Adrenal gland (tissue), 12 donors: Measurements from ENCODE around the gene OTX1. TPM values are rescaled to one million over a fixed set of nuclear protein-coding genes. Genes with fewer than 3 reads are reported as not detected.
"Not testable (repeated sequence)": the region's sequence is repeated elsewhere in the genome, so short reads cannot be mapped to it uniquely, and the experiment has no call there.

Source experiments
- DNase-seq, 7 donors: peaks; one replicate each; pipeline ENCODE4 v3.0.0-alpha.2; 2019 to 2020
- H3K27ac ChIP-seq, 5 donors: fragments of 200-600 bp; sonication (generic) in 4 of 5; 1 replicate in 3 of 5; 2 replicates in 2 of 5; pipeline versions ENCODE4 v1.5.1 to v1.8.0; 2016 to 2020; ENCODE audit warnings: mild to moderate bottlenecking in 1 of 5
- H3K27me3 ChIP-seq: fragments of 200-600 bp; 2 replicates; pipeline ENCODE4 v1.8.0; 2021
- H3K36me3 ChIP-seq, 2 donors: fragments of 200-600 bp; replicated peaks in 1 of 2; 1 replicate in 1 of 2; 2 replicates in 1 of 2; pipeline versions ENCODE4 v1.5.1 to v1.8.0; 2018 to 2022
- H3K4me1 ChIP-seq, 2 donors: fragments of 200-600 bp; replicated peaks in 1 of 2; 1 replicate in 1 of 2; 2 replicates in 1 of 2; pipeline versions ENCODE4 v1.5.1 to v1.8.0; 2018 to 2021
- H3K4me3 ChIP-seq, 4 donors: fragments of 200-600 bp; sonication (generic) in 3 of 4; one replicate each; pipeline ENCODE4 v1.5.1; 2016 to 2018
- H3K9me3 ChIP-seq, 3 donors: fragments of 200-600 bp; sonication (generic) in 1 of 3; replicated peaks in 1 of 3; 1 replicate in 2 of 3; 2 replicates in 1 of 3; pipeline versions ENCODE4 v1.5.1 to v1.8.0; 2016 to 2021
- POLR2A ChIP-seq, 2 donors: fragments of 450-650 bp; IDR thresholded peaks; one replicate each; pipeline ENCODE4 v1.6.1; 2017; ENCODE audit warnings: antibody characterized with exemption in 2 of 2, mild to moderate bottlenecking in 2 of 2, moderate library complexity in 1 of 2
- WGBS, 4 donors: extraction: QIAGEN DNeasy Blood & Tissue Kit in 2 of 4; methylation state at CpG; one replicate each; pipeline versions ENCODE4 v1.1.5 to v1.1.7; 2013 to 2017; 5-methylcytosine and 5-hydroxymethylcytosine counted together
- intact Hi-C, 2 donors: fragments of 100-400 bp; cut with DNase I; formaldehyde crosslinking; loops; one replicate each; pipeline versions ENCODE4 v1.14.1 to v1.15.0; 2022 to 2023
- polyA plus RNA-seq, 3 donors: library from polyadenylated mRNA; stranded (reverse); fragments of 200-250 nt in 2 of 3; fragments of 350-450 nt in 1 of 3; fragmentation: Illumina TruSeq in 1 of 3; extraction: RNeasy Lipid Tissue Mini Kit (QIAGEN cat#74804) in 1 of 3; gene quantifications; one replicate each; pipeline ENCODE4 v1.2.3, GENCODE V29; 2013 to 2014
- total RNA-seq, 9 donors: library from RNA; depleted of rRNA in 4 of 9; stranded (reverse); fragments of >200 nt in 4 of 9; fragments of 120-200 nt in 1 of 9; fragmentation: NEBNext Ultra II Directional in 1 of 9; extraction: Animal tissue kit (Norgen Biotek cat#: 25700) in 1 of 9; gene quantifications; one replicate each; pipeline versions ENCODE4 v1.1.0 to v1.2.4, GENCODE V29; 2013 to 2023
- TF ChIP-seq, protein P1 (sequence below), 6 experiments: fragments of 450-650 bp in 4 of 6; fragments of 200-600 bp in 2 of 6; sonication (generic) in 1 of 6; IDR thresholded peaks; 1 replicate in 5 of 6; 2 replicates in 1 of 6; pipeline versions ENCODE4 v1.5.1 to v1.8.0; 2016 to 2021; ENCODE audit warnings: antibody characterized with exemption in 6 of 6, mild to moderate bottlenecking in 2 of 6, moderate library complexity in 1 of 6
- donor health status: healthy with polysubstance abuse.
- donor health status: Bipolar disorder and iron deficiency.
- donor health status: DM: yes; HTN: yes; CAD: no.
- donor health status: DM: no; HTN: no; CAD: no.
- donor health status: DM: no; HTN: no; CAD: no.
- donor health status: DM: yes; HTN: yes; CAD: no.

OTX1 gene
- total and polyA plus RNA-seq, 12 donors, result 0.24 TPM; not detected in 11

DNA sequence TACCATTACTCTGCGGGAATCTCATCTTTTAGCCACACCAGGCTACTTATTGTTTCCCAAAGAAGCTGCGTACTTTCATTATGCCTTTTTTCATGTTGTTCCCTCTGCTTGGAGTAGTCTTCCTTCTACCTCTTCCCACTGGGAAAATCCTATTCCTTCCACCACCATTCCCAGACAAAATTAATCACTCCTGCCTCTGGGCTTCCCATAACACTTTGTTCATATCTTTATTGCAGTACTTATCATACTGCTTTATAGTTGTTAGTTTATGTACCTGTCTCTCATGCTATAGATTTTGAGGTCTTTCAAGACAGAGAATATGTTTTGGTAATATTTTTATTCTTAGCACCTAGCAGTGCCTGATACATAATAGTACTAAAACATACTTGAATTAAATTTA, 16.2 kb downstream of the OTX1 start:
- no peak for DNase-seq
- intact Hi-C loops, result no loop called here
- Histone ChIP-seq H3K4me3 (no peak overlapping the region), H3K27me3 (peaks cover 69% of the 10 kb centered on the region), H3K9me3 (peaks cover 0 to 4% (median 0%) of the 10 kb centered on the region in 3 donors), H3K27ac (no peak overlapping the region), H3K36me3 (no peaks in the 10 kb centered on the region), H3K4me1 (no peaks in the 10 kb centered on the region)
- WGBS, 4 donors, result 67 to 88% (median 81%) methylated on average over 2 of the region's 2 CpGs
- TF ChIP-seq, protein P1, sequence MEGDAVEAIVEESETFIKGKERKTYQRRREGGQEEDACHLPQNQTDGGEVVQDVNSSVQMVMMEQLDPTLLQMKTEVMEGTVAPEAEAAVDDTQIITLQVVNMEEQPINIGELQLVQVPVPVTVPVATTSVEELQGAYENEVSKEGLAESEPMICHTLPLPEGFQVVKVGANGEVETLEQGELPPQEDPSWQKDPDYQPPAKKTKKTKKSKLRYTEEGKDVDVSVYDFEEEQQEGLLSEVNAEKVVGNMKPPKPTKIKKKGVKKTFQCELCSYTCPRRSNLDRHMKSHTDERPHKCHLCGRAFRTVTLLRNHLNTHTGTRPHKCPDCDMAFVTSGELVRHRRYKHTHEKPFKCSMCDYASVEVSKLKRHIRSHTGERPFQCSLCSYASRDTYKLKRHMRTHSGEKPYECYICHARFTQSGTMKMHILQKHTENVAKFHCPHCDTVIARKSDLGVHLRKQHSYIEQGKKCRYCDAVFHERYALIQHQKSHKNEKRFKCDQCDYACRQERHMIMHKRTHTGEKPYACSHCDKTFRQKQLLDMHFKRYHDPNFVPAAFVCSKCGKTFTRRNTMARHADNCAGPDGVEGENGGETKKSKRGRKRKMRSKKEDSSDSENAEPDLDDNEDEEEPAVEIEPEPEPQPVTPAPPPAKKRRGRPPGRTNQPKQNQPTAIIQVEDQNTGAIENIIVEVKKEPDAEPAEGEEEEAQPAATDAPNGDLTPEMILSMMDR (IDR thresholded peaks at IDR 0.05), result no peak
- TF ChIP-seq POLR2A (IDR thresholded peaks at IDR 0.05), result no peak

DNA sequence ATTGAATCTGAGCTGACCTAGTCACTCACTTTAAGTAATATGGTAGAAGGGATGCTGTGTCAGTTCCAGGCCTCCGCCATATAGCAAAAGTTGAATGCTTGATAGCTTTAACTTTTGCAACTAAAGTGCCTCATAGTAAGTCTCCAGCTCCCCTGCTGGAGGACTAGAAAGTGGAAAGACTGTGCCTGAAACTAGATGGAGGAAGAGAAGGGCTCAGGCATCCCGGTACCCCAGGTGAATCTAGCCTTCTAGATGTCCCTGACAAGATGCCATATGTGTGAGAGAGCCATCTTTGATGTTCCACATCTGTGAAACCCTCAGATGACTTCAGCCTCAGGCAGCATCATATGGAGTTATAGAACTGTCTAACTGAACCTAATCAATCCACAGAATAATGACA, 21.0 kb downstream of the OTX1 start:
- no peaks in the 10 kb centered on the region for H3K9me3 ChIP-seq
- H3K4me1 ChIP-seq, result no peaks in the 10 kb centered on the region
- 78 to 88% (median 80%) methylated on average over 2 of the region's 2 CpGs for WGBS, 4 donors
- no peak overlapping the region for H3K4me3 ChIP-seq
- peaks cover 31% of the 10 kb centered on the region for H3K27me3 ChIP-seq
- intact Hi-C loops, result no loop called here
- DNase-seq, result no peak
- no peaks in the 10 kb centered on the region for H3K36me3 ChIP-seq
- H3K27ac ChIP-seq, result no peak overlapping the region
- TF ChIP-seq, protein P1 (IDR thresholded peaks at IDR 0.05), result no peak
- TF ChIP-seq POLR2A (IDR thresholded peaks at IDR 0.05), result no peak

DNA sequence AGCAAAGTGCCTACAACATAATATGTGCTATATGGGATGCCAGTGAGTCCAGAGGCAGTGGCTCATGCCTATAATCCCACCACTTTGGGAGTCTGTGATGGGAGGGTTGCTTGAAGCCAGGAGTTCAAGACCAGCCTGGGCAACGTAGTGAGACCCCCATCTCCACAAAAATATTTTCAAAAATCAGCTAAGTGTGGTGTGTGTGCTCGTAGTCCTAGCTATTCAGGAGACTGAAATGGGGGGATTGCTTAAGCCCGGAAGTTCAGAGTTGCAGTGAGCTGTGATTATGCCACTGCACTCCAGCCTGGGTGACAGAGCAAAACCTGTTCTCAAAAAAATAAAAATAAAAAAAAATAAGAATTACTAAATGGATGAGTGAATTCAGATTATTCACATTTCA, 23.4 kb downstream of the OTX1 start:
- intact Hi-C loops, result no loop called here
- 79 to 83% (median 79%) methylated on average over 3 of the region's 3 CpGs for WGBS, 4 donors

DNA sequence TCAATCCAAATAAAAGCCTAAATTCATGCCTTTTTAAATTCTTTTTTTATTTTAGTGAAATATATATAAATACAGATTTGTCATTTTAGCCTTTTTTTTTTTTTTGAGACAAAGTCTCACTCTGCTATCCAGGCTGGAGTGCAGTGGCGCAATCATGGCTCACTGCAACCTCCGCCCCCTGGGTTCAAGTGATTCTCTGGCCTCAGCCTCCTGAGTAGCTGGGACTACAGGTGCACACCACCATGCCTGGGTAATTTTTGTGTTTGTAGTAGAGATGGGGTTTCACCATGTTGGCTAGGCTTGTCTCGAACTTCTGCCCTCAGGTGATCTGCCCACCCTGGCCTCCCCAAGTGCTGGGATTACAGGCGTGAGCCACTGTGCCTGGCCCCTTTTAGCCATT, 23.8 kb downstream of the OTX1 start:
- H3K4me1 ChIP-seq, H3K27ac ChIP-seq, DNase-seq, H3K4me3 ChIP-seq, H3K36me3 ChIP-seq, intact Hi-C loops, H3K9me3 ChIP-seq: not testable (repeated sequence)
- 79 to 85% (median 82%) methylated on average over 4 of the region's 4 CpGs for WGBS, 4 donors
- H3K27me3 ChIP-seq, result peaks cover 17% of the 10 kb centered on the region

More for the DNA sequence above, 23.4 kb downstream of the OTX1 start:
- H3K27ac ChIP-seq, result no peak overlapping the region
- H3K4me1 ChIP-seq, result no peaks in the 10 kb centered on the region
- no peak for DNase-seq
- H3K9me3 ChIP-seq, result no peaks in the 10 kb centered on the region
- peaks cover 21% of the 10 kb centered on the region for H3K27me3 ChIP-seq
- no peak overlapping the region for H3K4me3 ChIP-seq
- no peaks in the 10 kb centered on the region for H3K36me3 ChIP-seq
- TF ChIP-seq, protein P1 (IDR thresholded peaks at IDR 0.05), result no peak
- TF ChIP-seq POLR2A (IDR thresholded peaks at IDR 0.05), result no peak

DNA sequence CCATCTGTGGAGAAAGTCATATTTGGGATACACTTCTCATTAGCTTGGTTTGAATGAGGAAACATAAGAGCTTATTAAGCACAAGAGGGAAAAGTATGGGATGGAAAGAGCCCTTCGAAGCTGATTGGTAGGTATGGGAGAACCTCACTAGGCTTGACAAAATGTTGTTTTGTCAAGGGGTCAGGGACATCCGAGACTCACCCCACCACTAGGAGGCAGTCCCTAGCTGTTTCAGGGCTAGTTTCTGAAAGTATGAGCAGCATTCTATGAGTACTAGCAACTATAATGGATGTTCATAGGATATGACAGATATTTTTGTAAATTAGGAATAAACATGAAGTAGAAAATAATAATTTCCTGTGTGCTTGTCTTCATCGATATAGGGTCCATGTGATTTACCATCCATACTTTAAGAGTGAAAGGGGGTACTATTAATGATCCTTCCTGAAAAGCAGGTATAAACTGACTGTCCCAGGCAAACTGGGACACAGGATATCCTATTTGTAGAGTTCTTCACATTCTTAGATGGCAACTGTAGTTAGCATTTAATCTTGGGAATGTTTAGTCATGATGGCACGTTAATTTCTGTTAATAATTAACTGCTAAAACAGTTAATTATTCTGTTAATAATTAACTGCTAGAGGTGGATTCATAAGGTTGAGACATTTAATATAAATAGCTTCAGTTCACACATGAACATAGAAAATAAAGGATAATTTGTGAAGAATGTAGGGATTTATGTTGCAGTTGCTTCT, 28.4 kb downstream of the OTX1 start:
- Histone ChIP-seq H3K27ac (no peak overlapping the region), H3K4me1 (no peaks in the 10 kb centered on the region), H3K27me3 (peaks cover 18% of the 10 kb centered on the region), H3K36me3 (no peaks in the 10 kb centered on the region), H3K4me3 (no peak overlapping the region), H3K9me3 (no peaks in the 10 kb centered on the region)
- no peak for DNase-seq
- WGBS, 4 donors, result 75 to 80% (median 77%) methylated on average over 4 of the region's 4 CpGs
- intact Hi-C loops, result no loop called here
- TF ChIP-seq, protein P1 (IDR thresholded peaks at IDR 0.05), result peak in 1 of 6 experiments; percentile 6
- TF ChIP-seq POLR2A (IDR thresholded peaks at IDR 0.05), result no peak
